GM23338 (cell line): Measurements from ENCODE around the gene LTBR. TPM values are rescaled to one million over a fixed set of nuclear protein-coding genes. Genes with fewer than 3 reads are reported as not detected.

Experiments used
- ATAC-seq: fragments of 200-7000 bp; cut with Tn5 transposase; 3 replicates; pipeline ENCODE4 v1.9.1; 2020
- DNase-seq: peaks from one replicate; pipeline ENCODE4 v3.0.0-alpha.2; 2015; ENCODE audit warnings: low spot score
- H2AFZ ChIP-seq: fragments of 200-600 bp; sonication (generic); 2 replicates; pipeline ENCODE4 v1.8.0; 2016; ENCODE audit warnings: antibody characterized with exemption, mild to moderate bottlenecking, moderate library complexity
- H3F3A ChIP-seq: fragments of 200-600 bp; sonication (generic); replicated peaks from 2 replicates; pipeline ENCODE4 v1.8.0; 2017; ENCODE audit warnings: antibody characterized with exemption, mixed run types, low read depth
- H3K27ac ChIP-seq: fragments of 200-600 bp; sonication (generic); 2 replicates; pipeline ENCODE4 v1.6.1; 2016; ENCODE audit warnings: low read depth
- H3K27me3 ChIP-seq: fragments of 200-600 bp; sonication (generic); 2 replicates; pipeline ENCODE4 v1.8.0; 2016; ENCODE audit warnings: mild to moderate bottlenecking, mixed run types, moderate library complexity; ENCODE audit not compliant: insufficient read depth
- H3K36me3 ChIP-seq: fragments of 200-600 bp; sonication (generic); 2 replicates; pipeline ENCODE4 v1.8.0; 2016; ENCODE audit warnings: mild to moderate bottlenecking; ENCODE audit not compliant: insufficient read depth
- H3K4me1 ChIP-seq: fragments of 200-600 bp; sonication (generic); 2 replicates; pipeline ENCODE4 v1.8.0; 2016; ENCODE audit warnings: mild to moderate bottlenecking, moderate library complexity; ENCODE audit not compliant: insufficient read depth
- H3K4me2 ChIP-seq: fragments of 200-600 bp; sonication (generic); 2 replicates; pipeline ENCODE4 v1.7.1; 2017; ENCODE audit warnings: mixed run types
- H3K4me3 ChIP-seq: fragments of 200-600 bp; sonication (generic); 2 replicates; pipeline ENCODE4 v1.6.1; 2016; ENCODE audit warnings: mixed run types
- H3K79me2 ChIP-seq: fragments of 200-600 bp; sonication (generic); replicated peaks from 2 replicates; pipeline ENCODE4 v1.8.0; 2017; ENCODE audit warnings: mild to moderate bottlenecking; ENCODE audit not compliant: insufficient read depth
- H3K9me2 ChIP-seq: fragments of 200-600 bp; sonication (generic); 2 replicates; pipeline ENCODE4 v1.8.0; 2017; ENCODE audit not compliant: insufficient read depth
- H4K20me1 ChIP-seq: fragments of 200-600 bp; sonication (generic); replicated peaks from 2 replicates; pipeline ENCODE4 v1.8.0; 2017; ENCODE audit warnings: mild to moderate bottlenecking; ENCODE audit not compliant: insufficient read depth
- H3K27ac Mint-ChIP-seq: 2 replicates; pipeline ENCODE4 v1.8.0; 2020; ENCODE audit warnings: inconsistent platforms, mild to moderate bottlenecking, moderate library complexity, mixed read lengths
- H3K27me3 Mint-ChIP-seq: 3 replicates; pipeline ENCODE4 v1.8.0; 2022; ENCODE audit warnings: low read depth, mild to moderate bottlenecking, moderate library complexity, mixed read lengths, inconsistent platforms; ENCODE audit not compliant: insufficient read depth, poor library complexity
- H3K36me3 Mint-ChIP-seq: 3 replicates; pipeline ENCODE4 v1.8.0; 2021; ENCODE audit warnings: low read depth, mild to moderate bottlenecking, inconsistent platforms, moderate library complexity, mixed read lengths
- H3K4me1 Mint-ChIP-seq: 3 replicates; pipeline ENCODE4 v1.8.0; 2020; ENCODE audit warnings: mild to moderate bottlenecking, inconsistent platforms, mixed read lengths
- H3K4me3 Mint-ChIP-seq: 3 replicates; pipeline ENCODE4 v1.8.0; 2021; ENCODE audit warnings: moderate library complexity, mild to moderate bottlenecking, inconsistent platforms, mixed read lengths
- H3K9me3 Mint-ChIP-seq: 3 replicates; pipeline ENCODE4 v1.8.0; 2020; ENCODE audit warnings: moderate library complexity, mild to moderate bottlenecking, inconsistent platforms, mixed read lengths
- CREB1 ChIP-seq: fragments of 250-450 bp; sonication (Bioruptor Pico); IDR thresholded peaks from 2 replicates; pipeline ENCODE4 v1.5.0; 2020; ENCODE audit warnings: low read depth, mild to moderate bottlenecking, moderate library complexity
- EZH2 ChIP-seq: fragments of 200-600 bp; sonication (generic); IDR thresholded peaks from one replicate; pipeline ENCODE4 v1.8.0; 2017; ENCODE audit warnings: antibody characterized with exemption, mild to moderate bottlenecking, low read depth; ENCODE audit not compliant: unreplicated experiment
- EZH2phosphoT487 ChIP-seq: fragments of 200-600 bp; sonication (generic); IDR thresholded peaks from one replicate; pipeline ENCODE4 v1.8.1; 2018; ENCODE audit warnings: antibody characterized with exemption; ENCODE audit not compliant: unreplicated experiment
- JUNB ChIP-seq: IDR thresholded peaks from one replicate; pipeline ENCODE4 v1.6.1; 2016; ENCODE audit warnings: antibody characterized with exemption; ENCODE audit not compliant: unreplicated experiment
- NANOG ChIP-seq: IDR thresholded peaks from 2 replicates; pipeline ENCODE4 v1.6.1; 2016; ENCODE audit warnings: antibody characterized with exemption, borderline replicate concordance
- POLR2AphosphoS5 ChIP-seq: IDR thresholded peaks from 2 replicates; pipeline ENCODE4 v1.6.1; 2016; ENCODE audit warnings: antibody characterized with exemption, low read depth
- REST ChIP-seq: IDR thresholded peaks from one replicate; pipeline ENCODE4 v1.6.1; 2018; ENCODE audit warnings: antibody characterized with exemption; ENCODE audit not compliant: unreplicated experiment
- STAT1 ChIP-seq: IDR thresholded peaks from one replicate; pipeline ENCODE4 v1.6.1; 2016; ENCODE audit warnings: antibody characterized with exemption; ENCODE audit not compliant: unreplicated experiment
- ZNF114 ChIP-seq: fragments of 250-450 bp; sonication (Bioruptor Pico); IDR thresholded peaks from 2 replicates; pipeline ENCODE4 v1.5.0; 2020; ENCODE audit warnings: mild to moderate bottlenecking, moderate library complexity
- ZNF331 ChIP-seq: fragments of 250-450 bp; sonication (Bioruptor Pico); IDR thresholded peaks from 2 replicates; pipeline ENCODE4 v1.5.0; 2020; ENCODE audit warnings: low read depth, mild to moderate bottlenecking, moderate library complexity
- polyA plus RNA-seq: library from polyadenylated mRNA; unstranded; fragments of >200 nt; fragmentation: Nextera tagmentation; extraction: Ambion mirVana; gene quantifications from 2 replicates; pipeline ENCODE4 v1.2.1, GENCODE V29; 2016
- total RNA-seq: library from RNA; depleted of rRNA; stranded (reverse); fragments of >200 nt; shearing (Covaris generic); gene quantifications from 2 replicates; pipeline ENCODE4 v1.2.3, GENCODE V29; 2014
- TF ChIP-seq, protein P1 (sequence below), 2 experiments: fragments of 200-600 bp in 1 of 2; sonication (generic) in 1 of 2; conservative IDR thresholded peaks; 2 replicates each; pipeline versions ENCODE4 v1.5.1 to v1.6.1; 2016 to 2017; ENCODE audit warnings: antibody characterized with exemption in 2 of 2, low read depth in 2 of 2, mild to moderate bottlenecking in 2 of 2, moderate library complexity in 1 of 2
- TF ChIP-seq, protein P2 (sequence below): IDR thresholded peaks from 2 replicates; pipeline ENCODE4 v1.6.1; 2016; ENCODE audit warnings: antibody characterized with exemption

LTBR gene
- total and polyA plus RNA-seq, 2 experiments from 2014 or later: 6.1 to 6.8 TPM

GRCh38 chr12:6424008-6424347 lies 40.0 kb downstream of the LTBR start (continued):
- no peak for TF ChIP-seq CREB1 (CRISPR knock-in tag)
- TF ChIP-seq, protein P1, sequence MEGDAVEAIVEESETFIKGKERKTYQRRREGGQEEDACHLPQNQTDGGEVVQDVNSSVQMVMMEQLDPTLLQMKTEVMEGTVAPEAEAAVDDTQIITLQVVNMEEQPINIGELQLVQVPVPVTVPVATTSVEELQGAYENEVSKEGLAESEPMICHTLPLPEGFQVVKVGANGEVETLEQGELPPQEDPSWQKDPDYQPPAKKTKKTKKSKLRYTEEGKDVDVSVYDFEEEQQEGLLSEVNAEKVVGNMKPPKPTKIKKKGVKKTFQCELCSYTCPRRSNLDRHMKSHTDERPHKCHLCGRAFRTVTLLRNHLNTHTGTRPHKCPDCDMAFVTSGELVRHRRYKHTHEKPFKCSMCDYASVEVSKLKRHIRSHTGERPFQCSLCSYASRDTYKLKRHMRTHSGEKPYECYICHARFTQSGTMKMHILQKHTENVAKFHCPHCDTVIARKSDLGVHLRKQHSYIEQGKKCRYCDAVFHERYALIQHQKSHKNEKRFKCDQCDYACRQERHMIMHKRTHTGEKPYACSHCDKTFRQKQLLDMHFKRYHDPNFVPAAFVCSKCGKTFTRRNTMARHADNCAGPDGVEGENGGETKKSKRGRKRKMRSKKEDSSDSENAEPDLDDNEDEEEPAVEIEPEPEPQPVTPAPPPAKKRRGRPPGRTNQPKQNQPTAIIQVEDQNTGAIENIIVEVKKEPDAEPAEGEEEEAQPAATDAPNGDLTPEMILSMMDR (conservative IDR thresholded peaks at IDR 0.05; ENCODE audit: low read depth in 2 of 2): no peak
- TF ChIP-seq POLR2AphosphoS5: no peak
- no peak for TF ChIP-seq JUNB
- TF ChIP-seq ZNF331: no peak
- TF ChIP-seq REST: no peak
- no peak for TF ChIP-seq STAT1

- Mint-ChIP-seq H3K36me3 (no peaks in the 10 kb centered on the region), H3K27ac (no peak overlapping the region), H3K4me3 (no peak overlapping the region), H3K9me3 (no peaks in the 10 kb centered on the region), H3K4me1 (peaks cover 5% of the 10 kb centered on the region; the same call in 2 of the 3 replicates), H3K27me3 (peaks cover 6% of the 10 kb centered on the region)
- ATAC-seq: no peak
- no peak for DNase-seq
- Histone ChIP-seq H3K9me2 (no peaks in the 10 kb centered on the region), H2AFZ (no peak overlapping the region), H3F3A (no peaks in the 10 kb centered on the region), H3K79me2 (no peaks in the 10 kb centered on the region), H4K20me1 (no peaks in the 10 kb centered on the region), H3K4me2 (no peak overlapping the region), H3K27me3 (no peaks in the 10 kb centered on the region), H3K27ac (no peak overlapping the region), H3K36me3 (no peaks in the 10 kb centered on the region), H3K4me1 (no peaks in the 10 kb centered on the region), H3K4me3 (no peak overlapping the region)
- TF ChIP-seq ZNF114 (CRISPR knock-in tag) (no peak), EZH2 (no peak), STAT1 (no peak), EZH2phosphoT487 (no peak), CREB1 (CRISPR knock-in tag) (no peak), REST (no peak), JUNB (no peak), ZNF331 (no peak), NANOG (no peak)
- TF ChIP-seq, protein P2, sequence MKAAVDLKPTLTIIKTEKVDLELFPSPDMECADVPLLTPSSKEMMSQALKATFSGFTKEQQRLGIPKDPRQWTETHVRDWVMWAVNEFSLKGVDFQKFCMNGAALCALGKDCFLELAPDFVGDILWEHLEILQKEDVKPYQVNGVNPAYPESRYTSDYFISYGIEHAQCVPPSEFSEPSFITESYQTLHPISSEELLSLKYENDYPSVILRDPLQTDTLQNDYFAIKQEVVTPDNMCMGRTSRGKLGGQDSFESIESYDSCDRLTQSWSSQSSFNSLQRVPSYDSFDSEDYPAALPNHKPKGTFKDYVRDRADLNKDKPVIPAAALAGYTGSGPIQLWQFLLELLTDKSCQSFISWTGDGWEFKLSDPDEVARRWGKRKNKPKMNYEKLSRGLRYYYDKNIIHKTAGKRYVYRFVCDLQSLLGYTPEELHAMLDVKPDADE: no peak
- TF ChIP-seq, protein P1 (conservative IDR thresholded peaks at IDR 0.05; ENCODE audit: low read depth in 2 of 2): no peak
These were observed 40.9 kb downstream of the LTBR start for GRCh38 chr12:6424866-6425265.
